NCI-H1092 treated with DMSO at 0.1 percent for 48 hours (cell line): ENCODE data around the gene ADAMTS10.
"Not testable (repeated sequence)": the region's sequence is repeated elsewhere in the genome, so short reads cannot be mapped to it uniquely, and the experiment has no call there.

Source experiments
- DNase-seq: peaks from one replicate; lab custom pipeline; 2025; lab: John Stamatoyannopoulos, UW

Gene ADAMTS10

GRCh38 chr19:8561075-8561764, 49.3 kb downstream of the ADAMTS10 start:
- no peak for DNase-seq

- DNase-seq: no peak
Observed at GRCh38 chr19:8558325-8558724, 52.2 kb downstream of the ADAMTS10 start.

GRCh38 chr19:8557642-8558238, 52.8 kb downstream of the ADAMTS10 start:
- no peak for DNase-seq

DNA sequence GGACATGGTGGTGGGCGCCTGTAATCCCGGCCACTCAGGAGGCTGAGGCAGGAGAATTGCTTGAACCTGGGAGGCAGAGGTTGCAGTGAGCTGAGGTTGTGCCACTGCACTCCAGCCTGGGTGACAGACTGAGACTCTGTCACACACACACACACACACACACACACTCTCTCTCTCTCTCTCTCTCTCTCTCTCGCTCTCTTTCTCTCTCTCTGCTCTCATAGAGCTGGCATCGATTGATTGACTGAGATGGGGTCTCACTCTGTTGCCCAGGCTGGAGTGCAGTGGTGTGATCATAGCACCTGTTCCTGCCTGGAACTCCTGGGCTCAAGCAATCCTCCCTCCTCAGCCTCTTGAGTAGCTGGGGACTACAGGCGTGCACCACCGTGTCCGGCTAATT, 56.8 kb downstream of the ADAMTS10 start:
- DNase-seq: not testable (repeated sequence)

GRCh38 chr19:8552810-8553209, 57.7 kb downstream of the ADAMTS10 start:
- DNase-seq: no peak

GRCh38 chr19:8550070-8550469, 60.4 kb downstream of the ADAMTS10 start:
- DNase-seq: no peak

DNA sequence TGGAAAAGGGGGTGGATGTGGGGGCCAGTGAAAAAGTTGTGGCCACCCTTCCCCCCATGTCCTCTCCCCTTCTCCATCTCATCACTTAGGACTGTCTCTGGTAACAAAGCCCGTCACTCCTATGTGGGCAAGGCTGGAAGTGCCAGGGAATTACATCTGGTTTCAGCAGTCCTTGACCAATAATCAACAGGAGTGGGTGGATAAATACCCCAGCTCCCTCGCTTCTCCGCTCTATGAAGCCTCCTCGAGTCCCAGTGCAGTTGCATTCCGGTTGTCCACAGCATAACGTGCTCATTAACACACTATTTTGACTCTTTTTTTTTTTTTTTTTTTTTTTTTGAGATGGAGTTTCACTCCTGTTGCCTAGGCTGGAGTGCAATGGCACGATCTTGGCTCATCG, 64.8 kb downstream of the ADAMTS10 start:
- DNase-seq: no peak

GRCh38 chr19:8544168-8544567, 66.3 kb downstream of the ADAMTS10 start:
- DNase-seq: no peak

DNA sequence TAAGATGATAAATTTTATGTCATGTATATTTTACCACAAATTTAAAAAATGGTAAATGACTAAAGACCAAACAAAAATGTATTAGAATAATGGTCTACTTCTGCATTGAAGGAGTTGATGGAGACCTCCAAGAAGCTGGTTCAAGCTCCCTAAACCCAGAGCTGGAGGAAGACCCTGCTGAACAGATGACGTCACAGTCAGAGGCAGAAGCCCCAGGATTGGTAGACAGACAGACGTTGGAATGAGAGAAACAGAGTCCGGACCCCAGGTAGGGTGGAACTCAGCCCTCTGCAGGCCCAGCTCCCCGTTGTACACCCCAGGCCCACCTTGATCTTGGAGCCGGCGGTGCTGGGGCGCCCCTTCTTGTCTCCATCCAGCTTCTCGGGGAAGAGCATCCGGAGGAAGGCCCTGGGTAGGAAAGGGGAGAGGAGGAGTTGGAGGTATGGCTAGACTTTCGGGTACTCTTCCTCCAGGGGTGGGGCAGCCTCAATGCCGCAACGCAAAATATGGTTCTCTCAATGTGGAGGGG, 70.8 kb downstream of the ADAMTS10 start:
- no peak for DNase-seq

GRCh38 chr19:8537099-8537498, 73.4 kb downstream of the ADAMTS10 start:
- DNase-seq: no peak

DNA sequence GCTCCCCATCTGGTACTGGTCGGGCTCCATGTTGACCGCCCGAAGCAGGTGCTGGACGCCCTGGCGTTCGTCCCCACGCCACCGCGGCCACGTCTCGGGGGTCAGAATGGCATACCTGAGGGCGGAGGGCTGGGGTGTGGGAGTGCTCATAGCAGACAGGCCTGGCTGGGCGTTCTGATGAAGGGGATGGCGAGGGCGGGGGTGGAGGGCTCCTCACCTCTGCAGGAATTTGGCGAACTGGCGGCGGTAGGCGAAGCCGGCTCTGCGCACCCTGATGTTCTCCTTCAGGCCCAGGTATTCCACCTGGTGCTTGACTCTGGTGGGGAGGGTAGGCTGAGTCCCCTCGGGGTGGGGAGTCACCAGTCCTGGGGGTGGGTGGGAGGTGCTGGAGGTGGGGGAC, 74.2 kb downstream of the ADAMTS10 start:
- DNase-seq: no peak

DNA sequence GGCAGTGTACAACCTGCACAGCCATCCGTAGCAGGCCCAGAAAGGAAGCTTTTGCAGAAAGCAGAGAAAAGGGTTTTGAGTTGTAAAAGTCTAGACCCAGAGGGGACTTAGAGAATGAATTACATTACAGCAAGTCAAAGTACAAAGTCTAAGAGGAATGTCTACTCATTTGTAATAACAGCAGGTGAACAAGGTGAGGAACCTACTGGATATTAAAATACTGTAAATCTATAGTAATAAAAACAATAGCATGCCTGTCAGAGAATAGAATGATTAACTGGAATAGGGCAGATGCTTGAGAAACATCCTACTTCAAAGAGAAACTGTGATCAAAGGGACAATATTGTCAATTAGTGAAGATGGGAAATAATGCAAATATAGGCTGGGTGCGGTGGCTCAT, 78.3 kb downstream of the ADAMTS10 start:
- no peak for DNase-seq

- DNase-seq: no peak
Observed at GRCh38 chr19:8531470-8531869, 79.0 kb downstream of the ADAMTS10 start.
